ENCODE measurements around the gene DUSP19.
A peak's percentile ranks its signal among the peaks of the same experiment; 100 is the strongest.

DUSP19 gene

GRCh38 chr2:183069174-183069573 lies 9.4 kb upstream of the DUSP19 start:
- Histone ChIP-seq H3K27ac (ENCODE audit: low read depth, low read length) (no peak overlapping the region), H3K4me3 (ENCODE audit: low read length) (no peak overlapping the region), H3K9me3 (ENCODE audit: insufficient read depth, low read depth, low read length) (peaks cover 14% of the 10 kb centered on the region), H3K36me3 (ENCODE audit: insufficient read depth, low read length) (no peaks in the 10 kb centered on the region), H3K27me3 (ENCODE audit: insufficient read depth, low read length) (no peaks in the 10 kb centered on the region), H3K4me1 (ENCODE audit: insufficient read depth, low read length) (no peaks in the 10 kb centered on the region), H3K9ac (ENCODE audit: low read depth, low read length) (no peak overlapping the region)
- WGBS, result 97% methylated on average over 2 of the region's 2 CpGs

GRCh38 chr2:183070942-183071844 lies 7.4 kb upstream of the DUSP19 start:
- no peaks in the 10 kb centered on the region for H3K27me3 ChIP-seq (ENCODE audit: insufficient read depth, low read length)
- no peaks in the 10 kb centered on the region for H3K36me3 ChIP-seq (ENCODE audit: insufficient read depth, low read length)
- H3K9me3 ChIP-seq (ENCODE audit: insufficient read depth, low read depth, low read length), result peaks cover 14% of the 10 kb centered on the region
- no peak overlapping the region for H3K27ac ChIP-seq (ENCODE audit: low read depth, low read length)
- H3K9ac ChIP-seq (ENCODE audit: low read depth, low read length), result no peak overlapping the region
- H3K4me1 ChIP-seq (ENCODE audit: insufficient read depth, low read length), result no peaks in the 10 kb centered on the region
- H3K4me3 ChIP-seq (ENCODE audit: low read length), result no peak overlapping the region
- 82% methylated on average over 34 of the region's 34 CpGs for WGBS

GRCh38 chr2:183072177-183072576 lies 6.4 kb upstream of the DUSP19 start:
- Histone ChIP-seq H3K9ac (ENCODE audit: low read depth, low read length) (no peak overlapping the region), H3K27me3 (ENCODE audit: insufficient read depth, low read length) (no peaks in the 10 kb centered on the region), H3K4me1 (ENCODE audit: insufficient read depth, low read length) (no peaks in the 10 kb centered on the region), H3K9me3 (ENCODE audit: insufficient read depth, low read depth, low read length) (peaks cover 14% of the 10 kb centered on the region), H3K27ac (ENCODE audit: low read depth, low read length) (no peak overlapping the region), H3K4me3 (ENCODE audit: low read length) (no peak overlapping the region), H3K36me3 (ENCODE audit: insufficient read depth, low read length) (no peaks in the 10 kb centered on the region)
- WGBS, result 98% methylated on average over 6 of the region's 7 CpGs

GRCh38 chr2:183078163-183078463 lies 434 bp upstream of the DUSP19 start:
- Histone ChIP-seq H3K4me3 (ENCODE audit: low read length) (peak overlapping the region; percentile 71), H3K9me3 (ENCODE audit: insufficient read depth, low read depth, low read length) (no peaks in the 10 kb centered on the region), H3K36me3 (ENCODE audit: insufficient read depth, low read length) (no peaks in the 10 kb centered on the region), H3K27me3 (ENCODE audit: insufficient read depth, low read length) (no peaks in the 10 kb centered on the region), H3K27ac (ENCODE audit: low read depth, low read length) (no peak overlapping the region), H3K9ac (ENCODE audit: low read depth, low read length) (no peak overlapping the region), H3K4me1 (ENCODE audit: insufficient read depth, low read length) (peaks cover 15% of the 10 kb centered on the region)
- 81% methylated on average over 8 of the region's 8 CpGs for WGBS

- Histone ChIP-seq H3K4me1 (ENCODE audit: insufficient read depth, low read length) (peaks cover 15% of the 10 kb centered on the region), H3K9me3 (ENCODE audit: insufficient read depth, low read depth, low read length) (no peaks in the 10 kb centered on the region), H3K4me3 (ENCODE audit: low read length) (peak overlapping the region; percentile 71), H3K27me3 (ENCODE audit: insufficient read depth, low read length) (no peaks in the 10 kb centered on the region), H3K9ac (ENCODE audit: low read depth, low read length) (peak overlapping the region; percentile 33; the same call in 1 of the 2 replicates), H3K36me3 (ENCODE audit: insufficient read depth, low read length) (no peaks in the 10 kb centered on the region), H3K27ac (ENCODE audit: low read depth, low read length) (no peak overlapping the region)
- 96% methylated on average over 13 of the region's 13 CpGs for WGBS
Measured at GRCh38 chr2:183079139-183079775, 710 bp downstream of the DUSP19 start.

- Histone ChIP-seq H3K9ac (ENCODE audit: low read depth, low read length) (no peak overlapping the region), H3K9me3 (ENCODE audit: insufficient read depth, low read depth, low read length) (no peaks in the 10 kb centered on the region), H3K27me3 (ENCODE audit: insufficient read depth, low read length) (no peaks in the 10 kb centered on the region), H3K36me3 (ENCODE audit: insufficient read depth, low read length) (no peaks in the 10 kb centered on the region), H3K4me3 (ENCODE audit: low read length) (no peak overlapping the region), H3K4me1 (ENCODE audit: insufficient read depth, low read length) (peaks cover 15% of the 10 kb centered on the region), H3K27ac (ENCODE audit: low read depth, low read length) (no peak overlapping the region)
- WGBS, result 81% methylated on average over 1 of the region's 1 CpG
Measured at GRCh38 chr2:183081911-183082310, 3.4 kb downstream of the DUSP19 start.

- Histone ChIP-seq H3K27ac (ENCODE audit: low read depth, low read length) (no peak overlapping the region), H3K36me3 (ENCODE audit: insufficient read depth, low read length) (no peaks in the 10 kb centered on the region), H3K4me3 (ENCODE audit: low read length) (no peak overlapping the region), H3K9me3 (ENCODE audit: insufficient read depth, low read depth, low read length) (no peaks in the 10 kb centered on the region), H3K27me3 (ENCODE audit: insufficient read depth, low read length) (no peaks in the 10 kb centered on the region), H3K9ac (ENCODE audit: low read depth, low read length) (no peak overlapping the region), H3K4me1 (ENCODE audit: insufficient read depth, low read length) (no peaks in the 10 kb centered on the region)
- WGBS, result 97% methylated on average over 3 of the region's 3 CpGs
Measured at GRCh38 chr2:183088061-183088460, 9.5 kb downstream of the DUSP19 start.

GRCh38 chr2:183089192-183089851 lies 10.8 kb downstream of the DUSP19 start:
- Histone ChIP-seq H3K9me3 (ENCODE audit: insufficient read depth, low read depth, low read length) (no peaks in the 10 kb centered on the region), H3K27ac (ENCODE audit: low read depth, low read length) (no peak overlapping the region), H3K4me3 (ENCODE audit: low read length) (no peak overlapping the region), H3K9ac (ENCODE audit: low read depth, low read length) (no peak overlapping the region), H3K36me3 (ENCODE audit: insufficient read depth, low read length) (no peaks in the 10 kb centered on the region), H3K27me3 (ENCODE audit: insufficient read depth, low read length) (no peaks in the 10 kb centered on the region), H3K4me1 (ENCODE audit: insufficient read depth, low read length) (no peaks in the 10 kb centered on the region)
- 83% methylated on average over 6 of the region's 6 CpGs for WGBS

- Histone ChIP-seq H3K4me1 (ENCODE audit: insufficient read depth, low read length) (peaks cover 7% of the 10 kb centered on the region; the same call in 1 of the 2 replicates), H3K9ac (ENCODE audit: low read depth, low read length) (no peak overlapping the region), H3K9me3 (ENCODE audit: insufficient read depth, low read depth, low read length) (no peaks in the 10 kb centered on the region), H3K36me3 (ENCODE audit: insufficient read depth, low read length) (no peaks in the 10 kb centered on the region), H3K27ac (ENCODE audit: low read depth, low read length) (no peak overlapping the region), H3K4me3 (ENCODE audit: low read length) (no peak overlapping the region), H3K27me3 (ENCODE audit: insufficient read depth, low read length) (no peaks in the 10 kb centered on the region)
- 97% methylated on average over 7 of the region's 7 CpGs for WGBS
Measured at GRCh38 chr2:183091318-183091953, 12.9 kb downstream of the DUSP19 start.

GRCh38 chr2:183091954-183092345 lies 13.4 kb downstream of the DUSP19 start:
- no peak overlapping the region for H3K9ac ChIP-seq (ENCODE audit: low read depth, low read length)
- no peaks in the 10 kb centered on the region for H3K36me3 ChIP-seq (ENCODE audit: insufficient read depth, low read length)
- no peaks in the 10 kb centered on the region for H3K27me3 ChIP-seq (ENCODE audit: insufficient read depth, low read length)
- no peak overlapping the region for H3K27ac ChIP-seq (ENCODE audit: low read depth, low read length)
- no peak overlapping the region for H3K4me3 ChIP-seq (ENCODE audit: low read length)
- no peaks in the 10 kb centered on the region for H3K9me3 ChIP-seq (ENCODE audit: insufficient read depth, low read depth, low read length)
- 85% methylated on average over 1 of the region's 2 CpGs for WGBS
- peaks cover 7% of the 10 kb centered on the region; the same call in 1 of the 2 replicates for H3K4me1 ChIP-seq (ENCODE audit: insufficient read depth, low read length)
